HG02642 (cell line): ENCODE results near the gene ALPI.
"Not testable (repeated sequence)": the region's sequence is repeated elsewhere in the genome, so short reads cannot be mapped to it uniquely, and the experiment has no call there.

ENCODE experiments used
- ATAC-seq: cut with Tn5 transposase; IDR thresholded peaks from one replicate; pipeline ENCODE4 v1.9.1; 2021; ENCODE audit warnings: mild to moderate bottlenecking; ENCODE audit not compliant: unreplicated experiment, poor library complexity

The ALPI gene

GRCh38 chr2:232441147-232441651 lies 14.8 kb upstream of the ALPI start:
- no peak for ATAC-seq

DNA sequence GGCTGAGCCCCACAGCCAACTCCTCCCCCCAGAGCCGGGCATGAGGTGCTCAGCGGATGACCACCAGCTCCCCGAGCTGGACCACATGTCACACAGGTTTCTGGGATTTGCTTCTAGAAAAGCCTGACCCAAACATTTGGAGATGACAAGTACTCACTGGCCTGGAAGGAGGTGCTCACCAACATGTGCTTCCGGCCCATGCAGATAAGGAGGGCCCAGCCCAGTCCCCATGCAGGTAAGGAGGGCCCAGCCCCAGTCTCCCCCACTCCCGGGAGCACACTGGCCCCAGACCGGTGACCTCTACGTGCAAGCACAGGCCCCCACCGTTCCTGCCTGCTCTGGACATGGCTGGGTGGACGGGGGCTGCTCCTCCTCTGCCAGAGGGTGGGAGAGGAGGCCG lies 14.0 kb upstream of the ALPI start:
- ATAC-seq = not testable (repeated sequence)

- not testable (repeated sequence) for ATAC-seq
Observed at GRCh38 chr2:232442431-232442830, 13.5 kb upstream of the ALPI start.

GRCh38 chr2:232443047-232443446 lies 12.9 kb upstream of the ALPI start:
- not testable (repeated sequence) for ATAC-seq

DNA sequence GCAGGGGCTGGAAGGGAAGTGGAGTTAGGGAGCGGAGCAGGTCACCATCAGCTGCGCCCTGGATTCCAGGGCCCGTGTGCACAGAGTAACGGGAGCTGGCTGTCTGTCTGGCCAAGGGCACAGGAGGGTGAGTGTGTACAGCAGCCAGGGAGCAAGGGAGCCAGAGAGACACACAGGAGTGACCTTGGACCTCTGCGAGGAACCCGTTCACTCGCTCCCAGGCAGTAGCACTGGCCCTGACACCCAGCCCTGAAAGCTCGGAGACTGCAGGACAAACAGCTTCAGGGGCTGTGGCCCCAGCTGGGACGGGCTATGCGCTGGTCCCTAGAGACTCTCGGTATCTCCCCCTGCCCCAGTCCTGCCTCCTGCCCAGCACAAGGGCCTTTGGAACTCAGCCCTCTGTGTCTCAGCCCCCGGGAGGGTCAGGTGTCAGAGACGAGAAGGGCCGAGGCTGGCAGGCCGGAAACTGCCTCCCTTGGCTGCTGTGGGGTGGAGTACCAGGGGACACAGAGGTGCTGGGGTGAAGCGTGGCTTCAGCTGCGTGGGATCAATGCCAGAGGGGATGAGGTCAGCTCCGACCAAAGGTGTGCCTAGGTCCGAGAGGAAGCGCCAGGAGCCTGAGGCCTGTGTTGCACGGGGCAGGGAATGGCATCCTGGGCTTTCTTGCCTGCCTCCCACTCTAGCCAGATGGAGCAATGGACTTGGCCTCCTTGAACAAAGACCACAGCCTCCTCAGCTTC lies 12.1 kb upstream of the ALPI start:
- ATAC-seq = not testable (repeated sequence)

DNA sequence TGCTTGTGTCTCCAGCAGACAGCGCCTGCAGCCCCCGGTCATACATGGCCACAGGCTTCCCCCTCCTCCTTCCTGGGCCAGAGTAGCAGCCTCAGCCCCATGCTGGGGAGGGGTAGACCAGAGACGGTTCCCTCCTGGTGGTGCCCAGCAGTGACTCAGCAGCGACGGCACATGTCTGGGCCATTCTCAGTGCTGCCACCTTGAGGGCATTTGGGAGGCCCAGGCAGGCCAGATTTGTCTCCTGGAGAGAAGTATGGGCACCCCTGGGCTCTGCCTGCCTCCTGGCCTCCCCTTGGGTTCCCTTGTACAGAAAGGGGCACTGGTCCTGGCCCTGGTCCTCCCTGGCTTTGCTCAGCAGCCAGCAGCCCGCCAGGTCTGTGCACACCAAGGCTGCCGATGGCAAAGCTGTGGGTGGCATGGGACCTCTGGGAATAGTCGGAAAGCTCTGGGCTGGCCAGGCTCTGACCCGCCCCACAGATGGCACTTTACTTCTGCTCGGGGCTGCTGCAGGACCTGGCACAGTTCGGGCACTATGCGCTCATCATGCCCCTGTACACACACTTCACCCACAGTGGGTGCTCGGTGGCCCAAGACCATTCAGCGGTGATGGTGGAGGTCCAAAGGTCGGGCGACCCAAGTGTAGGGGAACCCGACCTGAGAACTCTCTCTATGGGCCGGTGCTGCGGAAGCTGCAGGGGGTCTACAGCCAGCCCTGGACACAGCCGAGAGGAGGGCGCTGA lies 11.4 kb upstream of the ALPI start:
- ATAC-seq = no peak

- not testable (repeated sequence) for ATAC-seq
Observed at GRCh38 chr2:232445149-232445885, 10.6 kb upstream of the ALPI start.

GRCh38 chr2:232446266-232446777 lies 9.6 kb upstream of the ALPI start:
- ATAC-seq = not testable (repeated sequence)

DNA sequence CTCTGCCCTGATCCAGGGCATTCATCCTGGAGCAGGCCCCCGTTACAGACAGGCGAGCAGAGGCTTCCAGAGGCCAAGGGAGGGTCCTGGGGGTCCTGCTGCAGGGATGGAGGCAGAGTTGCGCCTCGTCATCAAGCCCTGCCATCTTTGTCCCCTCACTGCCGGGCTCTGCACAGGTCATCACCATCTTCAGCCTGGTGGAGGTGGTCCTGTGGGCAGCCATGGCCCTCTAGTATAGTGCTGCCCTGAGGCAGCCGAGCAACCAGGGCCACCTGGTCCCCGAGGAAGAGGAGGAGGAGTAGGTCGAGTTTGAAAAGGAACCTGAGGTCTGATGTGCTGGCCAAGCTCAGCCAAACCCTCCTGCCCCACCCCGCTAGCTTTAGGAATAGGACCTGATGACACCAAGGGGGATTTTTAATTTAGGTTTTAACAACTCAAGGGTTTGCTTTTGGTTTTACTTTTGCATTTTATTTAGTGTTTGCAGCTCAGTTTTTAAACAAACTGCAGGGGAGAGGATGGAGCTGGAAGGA lies 8.8 kb upstream of the ALPI start:
- ATAC-seq = no peak

GRCh38 chr2:232447638-232448303 lies 8.2 kb upstream of the ALPI start:
- ATAC-seq = no peak

DNA sequence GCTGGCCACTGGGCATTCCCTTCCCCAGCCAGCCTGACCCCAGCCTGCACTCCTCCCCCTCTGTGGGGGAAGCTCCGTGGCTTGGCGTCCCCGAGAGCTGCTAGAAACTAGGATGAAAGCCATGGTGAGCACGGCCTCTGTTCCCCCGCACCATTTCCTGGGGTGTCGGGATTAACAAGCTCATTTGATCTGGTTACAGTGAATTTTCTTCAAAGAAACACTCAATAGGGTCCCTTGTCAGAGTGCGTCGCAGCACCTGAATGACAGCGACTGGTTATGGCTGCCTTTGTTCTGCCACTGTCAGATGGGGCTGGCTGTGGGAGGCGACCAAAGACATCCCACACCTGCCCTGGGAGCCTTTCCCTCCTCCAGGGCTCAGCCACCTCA lies 7.7 kb upstream of the ALPI start:
- ATAC-seq = no peak

DNA sequence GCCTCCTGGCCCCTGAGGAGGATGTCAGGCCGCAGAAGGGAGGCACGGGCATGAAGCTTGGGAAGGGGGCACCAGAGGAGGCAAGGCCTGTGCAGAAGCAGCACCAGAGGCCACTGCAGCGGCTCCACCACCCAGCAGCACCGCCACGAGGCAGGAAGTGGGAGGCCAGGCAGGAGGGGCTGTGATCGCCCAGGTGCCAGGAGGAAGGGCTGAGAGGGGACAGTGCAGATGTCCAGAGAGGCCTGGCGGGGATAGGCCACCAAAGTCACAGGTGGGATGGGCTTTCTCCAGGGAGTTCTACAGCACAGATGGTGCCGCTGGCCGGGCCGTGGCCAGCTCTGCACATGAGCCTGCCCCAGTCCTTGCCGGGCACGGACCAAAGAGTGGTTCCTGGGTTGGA lies 6.0 kb upstream of the ALPI start:
- no peak for ATAC-seq

DNA sequence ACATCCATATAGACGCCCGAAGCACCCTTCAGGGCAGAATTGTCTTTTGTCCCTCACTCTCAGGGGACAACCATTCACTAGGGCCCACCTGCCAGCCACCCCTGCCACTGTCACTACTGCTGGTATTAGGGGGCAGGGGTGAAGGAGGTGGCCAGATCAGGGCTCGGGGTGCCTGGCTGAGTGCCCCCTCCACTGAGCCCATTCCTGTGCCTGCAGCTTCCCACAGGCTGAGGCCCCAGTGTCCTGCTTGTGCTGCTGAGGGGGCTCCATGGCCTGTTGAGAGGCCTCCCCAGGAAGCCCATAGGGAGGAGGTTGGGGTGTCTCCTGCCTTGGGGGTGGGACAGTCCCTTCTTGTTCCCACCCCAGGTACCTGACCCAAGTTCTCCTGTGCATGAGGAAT lies 4.3 kb upstream of the ALPI start:
- not testable (repeated sequence) for ATAC-seq

GRCh38 chr2:232454630-232455029 lies 1.3 kb upstream of the ALPI start:
- no peak for ATAC-seq

GRCh38 chr2:232456296-232457120 lies 555 bp downstream of the ALPI start:
- no peak for ATAC-seq

GRCh38 chr2:232457121-232458011 lies 1.4 kb downstream of the ALPI start:
- no peak for ATAC-seq

- no peak for ATAC-seq
Observed at GRCh38 chr2:232458051-232458660, 2.2 kb downstream of the ALPI start.
